HG02981 (cell line): ENCODE data around the gene ALOX12B.
"Not testable (repeated sequence)": the region's sequence is repeated elsewhere in the genome, so short reads cannot be mapped to it uniquely, and the experiment has no call there.

Experiments used
- ATAC-seq: cut with Tn5 transposase; IDR thresholded peaks from one replicate; pipeline ENCODE4 v1.9.1; 2021; ENCODE audit warnings: mild to moderate bottlenecking, moderate library complexity; ENCODE audit not compliant: unreplicated experiment

Gene ALOX12B

DNA sequence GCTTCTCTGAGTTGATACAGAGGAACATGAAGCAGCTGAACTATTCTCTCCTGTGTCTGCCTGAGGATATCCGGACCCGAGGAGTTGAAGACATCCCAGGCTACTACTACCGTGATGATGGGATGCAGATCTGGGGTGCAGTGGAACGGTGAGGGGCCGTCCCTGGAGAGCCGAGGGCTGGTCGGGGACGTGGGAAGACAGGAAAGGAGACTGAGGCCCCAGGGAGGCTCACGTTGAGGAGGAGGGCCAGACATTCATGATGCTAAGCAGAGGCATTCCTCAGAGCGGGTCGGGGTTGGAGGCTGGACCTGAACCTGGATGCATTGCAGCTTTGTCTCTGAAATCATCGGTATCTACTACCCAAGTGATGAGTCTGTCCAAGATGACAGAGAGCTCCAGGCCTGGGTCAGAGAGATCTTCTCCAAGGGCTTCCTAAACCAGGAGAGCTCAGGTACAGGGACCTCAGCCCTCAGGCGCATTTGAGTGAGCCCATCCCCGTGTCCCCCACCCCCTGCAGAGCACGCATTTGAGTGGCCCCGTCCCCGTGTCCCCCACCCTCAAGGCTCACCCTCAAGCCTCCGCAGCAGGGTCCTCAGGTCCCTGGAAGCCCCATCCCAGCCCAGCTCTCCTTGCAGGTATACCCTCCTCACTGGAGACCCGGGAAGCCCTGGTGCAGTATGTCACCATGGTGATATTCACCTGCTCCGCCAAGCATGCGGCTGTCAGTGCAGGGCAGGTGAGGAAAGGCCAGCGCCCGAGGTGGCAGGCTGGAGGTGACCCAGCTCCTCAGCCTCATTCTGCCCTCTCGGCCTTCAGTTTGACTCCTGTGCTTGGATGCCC, 40.4 kb downstream of the ALOX12B start:
- ATAC-seq: no peak

DNA sequence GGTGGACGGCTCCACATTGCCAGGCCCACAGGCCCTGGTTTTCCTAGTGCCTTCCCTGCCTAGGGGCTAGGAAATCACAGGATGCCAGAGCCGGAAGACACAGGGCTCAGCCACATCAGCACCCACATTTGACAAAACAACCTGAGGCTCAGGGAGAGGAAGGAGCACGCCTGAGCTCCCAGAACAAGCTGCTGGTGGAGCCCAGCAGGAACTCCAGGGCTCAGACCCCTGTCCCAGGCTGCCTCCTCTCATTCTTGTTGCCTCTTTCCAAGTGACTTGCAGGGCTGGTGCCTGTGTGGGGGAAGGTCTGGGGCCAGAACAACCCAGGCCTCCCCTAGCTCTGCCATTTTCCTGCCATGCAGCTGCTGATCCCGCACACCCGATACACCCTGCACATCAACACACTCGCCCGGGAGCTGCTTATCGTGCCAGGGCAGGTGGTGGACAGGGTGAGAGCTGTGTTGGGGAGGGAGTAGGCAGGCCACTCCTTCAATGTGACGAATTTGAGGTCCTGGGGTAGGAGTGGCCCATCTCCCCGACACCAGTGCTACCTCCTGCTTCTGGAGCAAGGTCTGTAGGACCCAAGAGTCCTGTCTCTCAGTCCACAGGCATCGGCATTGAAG, 41.1 kb downstream of the ALOX12B start:
- ATAC-seq: no peak

DNA sequence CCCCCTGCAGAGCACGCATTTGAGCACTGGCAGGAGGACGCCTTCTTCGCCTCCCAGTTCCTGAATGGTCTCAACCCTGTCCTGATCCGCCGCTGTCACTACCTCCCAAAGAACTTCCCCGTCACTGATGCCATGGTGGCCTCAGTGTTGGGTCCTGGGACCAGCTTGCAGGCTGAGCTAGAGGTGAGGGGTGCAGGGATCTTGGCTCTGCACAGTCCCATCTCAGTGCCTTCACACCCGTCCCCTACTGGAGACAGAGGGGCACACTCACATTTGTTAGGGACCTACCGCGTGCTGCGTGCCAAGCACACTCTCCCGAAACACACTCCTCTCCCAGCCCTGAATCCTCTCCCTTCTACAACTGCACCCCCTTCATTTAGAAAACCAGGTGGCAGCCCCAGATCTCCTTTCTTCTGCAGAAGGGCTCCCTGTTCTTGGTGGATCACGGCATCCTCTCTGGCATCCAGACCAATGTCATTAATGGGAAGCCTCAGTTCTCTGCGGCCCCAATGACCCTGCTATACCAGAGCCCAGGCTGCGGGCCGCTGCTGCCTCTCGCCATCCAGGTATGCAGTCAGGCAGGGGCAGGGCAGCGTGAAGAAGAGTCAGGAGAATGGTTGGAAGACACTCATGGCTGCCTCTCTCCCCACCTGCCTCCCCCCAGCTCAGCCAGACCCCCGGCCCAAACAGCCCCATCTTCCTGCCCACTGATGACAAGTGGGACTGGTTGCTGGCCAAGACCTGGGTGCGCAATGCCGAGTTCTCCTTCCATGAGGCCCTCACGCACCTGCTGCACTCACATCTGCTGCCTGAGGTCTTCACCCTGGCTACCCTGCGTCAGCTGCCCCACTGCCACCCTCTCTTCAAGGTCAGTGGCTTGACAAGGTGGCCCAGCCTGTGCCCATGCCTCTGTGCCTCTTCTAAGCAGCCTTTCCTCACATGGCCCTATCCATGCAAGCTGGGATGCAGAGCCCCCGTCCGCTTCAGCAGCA, 42.4 kb downstream of the ALOX12B start:
- ATAC-seq: no peak

DNA sequence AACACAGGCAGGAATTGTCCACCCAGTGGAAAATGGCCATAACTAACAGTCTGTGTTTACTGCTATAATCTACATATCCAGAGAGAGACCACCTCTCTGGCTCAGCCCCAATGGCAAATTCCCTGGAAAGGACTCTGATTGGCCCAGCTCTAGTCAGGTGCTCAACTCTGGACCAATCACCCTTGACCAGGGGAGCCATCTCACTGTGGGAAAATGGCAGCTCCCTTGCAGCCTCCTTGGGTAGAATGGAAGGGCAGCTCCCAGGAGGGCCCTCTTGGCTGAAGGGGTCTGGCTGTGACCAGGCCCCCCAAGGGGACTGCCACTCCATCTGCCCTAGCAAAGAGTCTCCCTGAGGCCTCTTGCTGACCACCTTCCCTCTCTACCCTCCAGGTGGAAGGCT, 45.5 kb downstream of the ALOX12B start:
- no peak for ATAC-seq

DNA sequence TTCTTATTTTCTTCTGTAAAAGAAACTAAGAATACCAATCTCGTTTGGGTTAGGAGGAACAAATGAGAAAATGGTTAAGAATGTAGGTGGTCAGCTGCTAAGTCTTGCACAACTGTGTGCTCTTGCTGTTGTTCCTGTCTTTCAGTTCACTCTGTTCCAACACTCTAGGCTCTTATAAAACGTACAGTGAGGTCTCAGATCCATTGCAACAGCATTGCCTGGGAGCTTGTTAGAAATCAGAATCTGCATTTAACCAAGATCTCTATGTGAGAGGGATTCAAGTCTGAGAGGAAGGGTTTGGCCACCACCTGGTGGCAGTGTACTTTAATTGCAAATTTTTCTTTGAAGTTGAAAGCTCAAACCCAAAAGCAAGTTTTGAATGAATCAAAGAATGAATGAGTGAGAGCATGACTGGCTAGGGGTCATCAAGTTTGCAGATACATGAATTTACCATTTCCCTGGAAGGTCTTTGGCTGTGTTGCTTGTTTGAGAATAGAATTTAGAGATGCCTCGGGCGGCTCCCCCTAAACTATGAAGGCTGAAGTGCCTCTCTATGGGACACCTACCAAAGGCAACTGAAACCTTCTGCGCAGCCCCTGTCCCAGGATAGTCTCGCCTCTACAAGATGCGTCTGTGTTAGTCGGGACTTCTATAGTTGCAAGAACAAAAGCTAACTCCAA, 46.1 kb downstream of the ALOX12B start:
- ATAC-seq: no peak

DNA sequence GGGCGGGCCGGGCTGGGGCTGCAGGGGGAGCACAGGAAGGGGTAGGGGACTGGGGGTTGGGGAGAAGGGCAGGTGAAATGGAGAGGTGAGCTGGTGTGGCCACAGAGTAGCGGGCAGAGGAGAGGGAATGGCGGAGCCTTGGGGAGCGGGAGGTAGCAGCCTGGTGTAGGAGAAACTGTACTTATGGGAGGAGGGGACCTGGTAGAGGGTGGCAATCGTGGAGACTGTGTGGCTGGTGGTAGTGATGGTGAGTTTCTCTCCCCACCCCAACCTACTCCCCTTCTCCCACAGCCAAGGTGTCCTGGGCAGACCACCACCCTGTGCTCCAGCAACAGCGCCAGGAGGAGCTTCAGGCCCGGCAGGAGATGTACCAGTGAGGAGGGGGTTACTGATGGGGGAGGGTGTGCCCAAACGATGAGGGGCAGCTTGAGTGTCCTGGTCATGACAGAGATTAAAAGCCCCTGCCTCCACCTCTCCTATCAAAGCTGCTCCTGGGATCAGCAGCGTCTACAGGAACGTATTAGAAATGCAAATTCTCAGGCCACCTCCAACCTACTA, 47.8 kb downstream of the ALOX12B start:
- ATAC-seq: no peak

DNA sequence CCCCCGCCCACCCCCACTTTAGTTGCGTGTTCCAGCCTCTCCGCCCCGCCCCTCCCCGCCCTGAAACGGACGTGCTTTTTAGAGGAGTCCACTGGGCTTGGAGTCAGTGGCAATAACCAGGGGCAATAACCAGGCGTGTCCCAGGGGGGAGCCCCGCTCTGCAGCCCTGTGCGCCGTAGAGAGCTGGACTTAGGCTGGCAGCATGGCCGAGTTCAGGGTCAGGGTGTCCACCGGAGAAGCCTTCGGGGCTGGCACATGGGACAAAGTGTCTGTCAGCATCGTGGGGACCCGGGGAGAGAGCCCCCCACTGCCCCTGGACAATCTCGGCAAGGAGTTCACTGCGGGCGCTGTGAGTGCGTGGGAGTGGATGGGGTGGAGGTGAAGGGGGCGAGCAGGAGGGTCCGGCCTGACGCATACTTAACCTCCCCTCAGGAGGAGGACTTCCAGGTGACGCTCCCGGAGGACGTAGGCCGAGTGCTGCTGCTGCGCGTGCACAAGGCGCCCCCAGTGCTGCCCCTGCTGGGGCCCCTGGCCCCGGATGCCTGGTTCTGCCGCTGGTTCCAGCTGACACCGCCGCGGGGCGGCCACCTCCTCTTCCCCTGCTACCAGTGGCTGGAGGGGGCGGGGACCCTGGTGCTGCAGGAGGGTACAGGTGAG, 48.4 kb downstream of the ALOX12B start, which contains the start of gene ALOX15B:
Gene ALOX15B (plus strand): TSS at position 106 of the 657 bp plus-strand sequence. CDS start 97 bp downstream, at position 203.
- no peak for ATAC-seq

DNA sequence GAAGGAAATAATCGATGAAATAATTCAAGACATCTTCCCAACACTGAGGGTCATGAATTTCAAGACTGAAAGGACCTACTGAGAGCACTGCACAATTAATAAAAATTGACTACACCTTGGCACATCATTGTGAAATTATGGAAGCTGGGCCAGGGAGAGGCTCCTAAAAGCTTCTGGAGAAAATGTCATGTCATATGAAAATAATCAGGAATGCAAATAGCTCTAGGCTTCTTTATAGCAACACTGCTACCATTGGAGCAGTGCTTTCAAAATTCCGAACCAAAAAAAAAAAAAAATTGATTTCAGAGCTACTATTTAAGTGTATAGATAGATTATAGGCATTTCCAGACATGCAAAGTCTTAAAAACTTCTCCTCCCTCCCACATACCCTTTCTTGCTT, 55.1 kb downstream of the ALOX12B start:
- ATAC-seq: no peak

DNA sequence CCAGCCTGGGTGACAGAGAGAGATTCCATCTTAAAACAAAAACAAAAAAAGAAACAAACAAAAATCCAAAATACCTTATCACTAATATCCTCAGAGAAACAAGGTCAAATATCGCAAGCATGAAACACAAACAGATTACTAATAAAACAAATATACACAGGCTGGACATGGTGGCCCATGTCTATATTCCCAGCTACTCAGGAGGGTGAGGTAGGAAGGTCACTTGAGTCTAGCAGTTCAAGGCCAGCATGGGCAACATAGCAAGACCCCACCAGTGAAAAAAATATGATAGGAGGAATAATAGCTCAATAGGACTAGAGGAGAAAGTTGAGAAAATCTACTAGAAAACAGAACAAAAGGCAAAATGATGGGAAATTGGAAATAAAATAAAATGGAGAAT, 55.6 kb downstream of the ALOX12B start:
- no peak for ATAC-seq

DNA sequence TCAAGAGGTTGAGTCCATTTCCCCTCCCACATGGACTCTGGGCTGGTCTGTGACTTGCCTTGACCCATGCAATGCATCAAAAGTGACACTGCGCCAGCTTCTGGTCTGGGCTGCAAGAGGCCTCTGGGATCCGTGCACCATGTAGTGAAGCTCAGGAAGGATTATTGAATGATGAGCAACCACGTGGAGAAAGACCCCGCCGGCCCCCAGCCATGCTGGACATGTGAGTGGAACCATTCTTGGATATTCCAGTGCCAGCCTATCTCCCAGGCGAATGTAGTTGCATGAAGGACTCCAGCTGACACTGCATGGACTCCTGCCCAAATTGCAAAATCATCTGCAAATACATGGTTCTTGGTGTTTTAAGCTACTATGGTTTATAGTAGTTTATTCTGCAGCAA, 56.3 kb downstream of the ALOX12B start:
- ATAC-seq: no peak

DNA sequence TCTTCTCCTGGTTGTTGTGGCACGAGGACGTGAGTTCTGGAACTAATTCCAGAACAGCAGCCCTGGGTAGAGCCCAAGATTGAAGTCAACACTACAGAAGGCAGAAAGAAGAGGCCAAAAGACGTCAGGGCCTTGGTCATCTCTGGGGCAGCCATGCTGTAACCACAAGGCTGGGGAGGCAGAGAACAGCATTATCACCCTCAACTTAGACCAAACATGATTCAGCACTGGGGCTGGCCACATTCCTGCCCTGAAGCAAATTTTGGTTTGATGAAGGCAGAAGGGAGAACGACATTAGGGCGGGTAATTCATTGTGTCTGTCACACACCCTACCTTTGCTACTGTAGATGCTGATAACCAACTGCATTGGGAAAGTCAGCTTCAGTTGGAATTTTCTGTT, 58.4 kb downstream of the ALOX12B start:
- no peak for ATAC-seq

DNA sequence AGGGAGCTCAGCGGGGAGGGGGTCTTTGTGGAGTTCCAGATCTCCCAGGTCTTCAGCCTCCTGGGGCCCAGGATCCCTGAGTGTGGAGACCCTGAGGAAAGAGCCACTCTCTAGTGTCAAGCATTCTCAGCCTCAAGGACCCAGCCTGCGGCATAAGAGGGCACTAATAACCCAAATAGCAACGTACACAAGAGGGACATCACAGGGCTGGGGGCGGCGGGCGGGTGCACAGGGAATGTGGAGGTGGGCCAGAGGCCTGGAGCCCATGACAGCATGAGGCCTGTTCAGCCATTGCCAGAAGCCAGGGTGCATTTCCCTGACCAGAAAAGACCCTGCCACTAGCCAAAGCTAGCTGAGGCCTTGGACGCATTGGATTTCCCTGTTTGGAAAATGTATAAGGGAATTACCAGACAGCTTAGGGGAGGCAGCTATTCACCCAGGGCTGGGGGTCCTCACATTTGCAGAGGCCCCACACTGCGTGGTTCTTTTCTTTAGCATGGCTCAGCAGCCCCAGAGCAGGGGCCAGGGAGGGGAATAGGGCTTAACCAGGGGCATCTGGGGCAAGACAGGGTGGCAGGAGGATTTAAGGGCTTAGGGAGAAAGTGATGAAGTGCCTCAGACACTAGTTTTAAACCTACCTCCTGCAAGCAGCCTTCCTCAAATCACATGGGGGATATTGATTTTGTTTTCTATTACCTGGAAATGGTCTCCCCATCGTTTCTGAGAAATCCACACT, 62.2 kb downstream of the ALOX12B start:
- ATAC-seq: no peak

DNA sequence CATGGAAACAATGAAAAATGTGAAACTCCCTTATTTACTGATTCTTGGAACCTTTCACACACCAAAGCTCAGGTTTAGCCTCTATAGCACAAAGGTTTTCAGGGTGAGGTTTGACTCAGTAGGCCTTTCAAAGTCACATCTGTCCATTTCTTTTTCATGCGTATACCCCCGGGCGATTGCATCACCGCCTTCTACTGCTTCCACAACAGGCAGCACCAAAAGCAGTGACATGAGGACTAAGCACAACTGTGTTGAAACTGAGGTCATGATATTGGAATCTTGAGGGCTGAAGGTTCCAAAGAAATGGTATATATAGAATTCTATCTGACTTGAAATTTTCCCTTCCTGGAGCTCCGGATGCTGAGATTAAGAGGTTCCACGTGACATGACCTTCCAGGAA, 63.4 kb downstream of the ALOX12B start:
- not testable (repeated sequence) for ATAC-seq
